Measurements from ENCODE around the gene IL11RA. TPM values are rescaled to one million over a fixed set of nuclear protein-coding genes. Genes with fewer than 3 reads are reported as not detected.

The IL11RA gene
- total and polyA plus RNA-seq, 7 donors: 1.4 to 110 (median 67.3) TPM

GRCh38 chr9:34656992-34657391 is 5.0 kb downstream of the IL11RA start:
- WGBS, 2 donors: 89 to 92% methylated on average over 5 of the region's 5 CpGs
- no peaks in the 10 kb centered on the region for H3K9me3 ChIP-seq
- H3K4me3 ChIP-seq: no peak overlapping the region
- H3K36me3 ChIP-seq: peaks cover 0 to 41% (median 13%) of the 10 kb centered on the region in 4 donors
- TF ChIP-seq CTCF (IDR thresholded peaks at IDR 0.05) (no peak), EP300 (IDR thresholded peaks at IDR 0.05) (no peak), POLR2AphosphoS5 (IDR thresholded peaks at IDR 0.05) (no peak), POLR2A (IDR thresholded peaks at IDR 0.05) (no peak)
- H3K27ac ChIP-seq: no peak overlapping the region
- no peaks in the 10 kb centered on the region for H3K27me3 ChIP-seq
- H3K4me1 ChIP-seq: peaks cover 0 to 46% (median 37%) of the 10 kb centered on the region in 4 donors
- intact Hi-C loops (cut with DNase I): no loop called here
- DNase-seq: no peak

GRCh38 chr9:34658461-34658860 is 6.5 kb downstream of the IL11RA start:
- peaks cover 0 to 50% (median 13%) of the 10 kb centered on the region in 4 donors for H3K36me3 ChIP-seq
- H3K27ac ChIP-seq: no peak overlapping the region
- no peaks in the 10 kb centered on the region for H3K9me3 ChIP-seq
- TF ChIP-seq POLR2AphosphoS5 (IDR thresholded peaks at IDR 0.05) (no peak), EP300 (IDR thresholded peaks at IDR 0.05) (no peak), POLR2A (IDR thresholded peaks at IDR 0.05) (no peak), CTCF (IDR thresholded peaks at IDR 0.05) (no peak)
- WGBS, 2 donors: 92 to 94% methylated on average over 14 of the region's 14 CpGs
- no peaks in the 10 kb centered on the region for H3K27me3 ChIP-seq
- H3K4me3 ChIP-seq: no peak overlapping the region
- no peak for DNase-seq
- intact Hi-C loops (cut with DNase I): no loop called here
- peaks cover 0 to 31% (median 23%) of the 10 kb centered on the region in 4 donors for H3K4me1 ChIP-seq

GRCh38 chr9:34659592-34660253 is 7.7 kb downstream of the IL11RA start:
- Histone ChIP-seq H3K36me3 (peaks cover 0 to 50% (median 13%) of the 10 kb centered on the region in 4 donors), H3K27me3 (no peaks in the 10 kb centered on the region), H3K4me1 (peaks cover 0 to 28% (median 17%) of the 10 kb centered on the region in 4 donors), H3K27ac (no peak overlapping the region), H3K4me3 (no peak overlapping the region), H3K9me3 (no peaks in the 10 kb centered on the region)
- WGBS, 2 donors: 24 to 79% methylated on average over 8 of the region's 8 CpGs
- TF ChIP-seq EP300 (IDR thresholded peaks at IDR 0.05): no peak
- no peak for TF ChIP-seq CTCF (IDR thresholded peaks at IDR 0.05)
- TF ChIP-seq POLR2AphosphoS5 (IDR thresholded peaks at IDR 0.05): no peak
- TF ChIP-seq POLR2A (IDR thresholded peaks at IDR 0.05): no peak
- no peak for DNase-seq
- intact Hi-C loops (cut with DNase I): loop anchor here (10.0 kb wide), 1 partner anchor 1085 kb away; the partner anchor contains the start of genes GBA2 and RGP1

- Histone ChIP-seq H3K27me3 (no peaks in the 10 kb centered on the region), H3K4me1 (peaks cover 0 to 25% (median 19%) of the 10 kb centered on the region in 4 donors), H3K36me3 (peaks cover 0 to 44% (median 9%) of the 10 kb centered on the region in 4 donors), H3K27ac (no peak within 1 kb of the TSS), H3K9me3 (no peaks in the 10 kb centered on the region), H3K4me3 (no peak within 1 kb of the TSS)
- DNase-seq: no peak
- 92% methylated on average over 4 of the region's 4 CpGs for WGBS, 2 donors
- intact Hi-C loops (cut with DNase I): loop anchor here (10.0 kb wide), 1 partner anchor 1082 kb away; the partner anchor contains the start of genes GBA2 and RGP1
- no peak for TF ChIP-seq POLR2AphosphoS5 (IDR thresholded peaks at IDR 0.05)
- no peak for TF ChIP-seq CTCF (IDR thresholded peaks at IDR 0.05)
- TF ChIP-seq EP300 (IDR thresholded peaks at IDR 0.05): no peak
- TF ChIP-seq POLR2A (IDR thresholded peaks at IDR 0.05): no peak
Measured at GRCh38 chr9:34662526-34663302, 10.7 kb downstream of the IL11RA start, which contains the start of gene CCL27. CCL27 (minus strand) TSS chr9:34662657; CDS start chr9:34662633, 24 bp downstream.

Measured in sigmoid colon (tissue), 7 donors.